Caco-2 (cell line): Measurements from ENCODE around the gene ADM5. TPM values are rescaled to one million over a fixed set of nuclear protein-coding genes. Genes with fewer than 3 reads are reported as not detected.

Experiments used
- BruUV-seq: library from RNA; stranded (reverse); fragments of 400-500 nt; replicated peaks from 2 replicates; lab custom pipeline; 2021; lab: Mats Ljungman, UMichigan
- CTCF ChIA-PET: fragments of 300-600 bp; sonication (Branson Sonifier 250); formaldehyde crosslinking; loops from one replicate; lab custom pipeline; 2022; ENCODE audit warnings: antibody characterized with exemption; lab: Charles Lee
- POLR2A ChIA-PET: fragments of 300-600 bp; sonication (Branson Sonifier 250); formaldehyde crosslinking; loops from one replicate; lab custom pipeline; 2022; ENCODE audit warnings: antibody characterized with exemption; lab: Charles Lee
- DNase-seq, 2 experiments: peaks; one replicate each; pipeline versions ENCODE4 v3.0.0 to v3.0.0-alpha.2; 2020 to 2022
- H3K27me3 ChIP-seq: replicated peaks from 2 replicates; pipeline ENCODE4 v1.6.0; 2011; ENCODE audit warnings: low read length; ENCODE audit not compliant: control insufficient read depth, insufficient read depth
- H3K36me3 ChIP-seq: 2 replicates; pipeline ENCODE4 v1.5.1; 2011; ENCODE audit warnings: low read length; ENCODE audit not compliant: control insufficient read depth, insufficient read depth
- H3K4me1 ChIP-seq: fragments of 250-450 bp; sonication (Bioruptor Pico); 2 replicates; pipeline ENCODE4 v1.5.1; 2020; ENCODE audit warnings: mild to moderate bottlenecking
- H3K4me3 ChIP-seq: 2 replicates; pipeline ENCODE4 v1.5.1; 2011; ENCODE audit warnings: low read depth, mild to moderate bottlenecking, control low read depth, low read length
- H3K9me3 ChIP-seq: fragments of 250-450 bp; sonication (Bioruptor Pico); 2 replicates; pipeline ENCODE4 v1.5.1; 2020; ENCODE audit warnings: mild to moderate bottlenecking, moderate library complexity
- H3K27ac Mint-ChIP-seq: one replicate; pipeline ENCODE4 v1.8.0; 2022; ENCODE audit warnings: mixed read lengths; ENCODE audit not compliant: unreplicated experiment
- H3K27me3 Mint-ChIP-seq: one replicate; pipeline ENCODE4 v1.8.0; 2022; ENCODE audit warnings: mixed read lengths; ENCODE audit not compliant: insufficient read depth, unreplicated experiment
- H3K36me3 Mint-ChIP-seq: one replicate; pipeline ENCODE4 v1.8.0; 2022; ENCODE audit warnings: mild to moderate bottlenecking, mixed read lengths; ENCODE audit not compliant: insufficient read depth, unreplicated experiment
- H3K4me1 Mint-ChIP-seq: one replicate; pipeline ENCODE4 v1.8.0; 2022; ENCODE audit warnings: low read depth, mixed read lengths; ENCODE audit not compliant: unreplicated experiment
- H3K4me3 Mint-ChIP-seq: one replicate; pipeline ENCODE4 v1.8.0; 2022; ENCODE audit warnings: mild to moderate bottlenecking, moderate library complexity, mixed read lengths; ENCODE audit not compliant: unreplicated experiment
- H3K9me3 Mint-ChIP-seq: one replicate; pipeline ENCODE4 v1.8.0; 2022; ENCODE audit warnings: mixed read lengths; ENCODE audit not compliant: unreplicated experiment
- intact Hi-C: fragments of 100-400 bp; cut with micrococcal nuclease; formaldehyde crosslinking; loops from one replicate; pipeline ENCODE4 v1.10.0; 2022; ENCODE audit not compliant: unreplicated experiment
- total RNA-seq: library from RNA; stranded (reverse); gene quantifications from 2 replicates; pipeline ENCODE4 v1.2.3, GENCODE V29; 2022
- TF ChIP-seq, protein P1 (sequence below), 2 experiments: fragments of 200-600 bp in 1 of 2; IDR thresholded peaks; 1 replicate in 1 of 2; 2 replicates in 1 of 2; pipeline versions ENCODE4 v1.5.1 to v1.8.0; 2011 to 2022; ENCODE audit warnings: antibody characterized with exemption in 1 of 2, control low read depth in 1 of 2, inconsistent platforms in 1 of 2, low read depth in 1 of 2, low read length in 1 of 2, mild to moderate bottlenecking in 1 of 2, moderate library complexity in 1 of 2; ENCODE audit not compliant: insufficient read depth in 1 of 2, severe bottlenecking in 1 of 2, unreplicated experiment in 1 of 2

Gene ADM5
- total RNA-seq, 1 experiment from 2014 or later: 8.5 TPM

DNA sequence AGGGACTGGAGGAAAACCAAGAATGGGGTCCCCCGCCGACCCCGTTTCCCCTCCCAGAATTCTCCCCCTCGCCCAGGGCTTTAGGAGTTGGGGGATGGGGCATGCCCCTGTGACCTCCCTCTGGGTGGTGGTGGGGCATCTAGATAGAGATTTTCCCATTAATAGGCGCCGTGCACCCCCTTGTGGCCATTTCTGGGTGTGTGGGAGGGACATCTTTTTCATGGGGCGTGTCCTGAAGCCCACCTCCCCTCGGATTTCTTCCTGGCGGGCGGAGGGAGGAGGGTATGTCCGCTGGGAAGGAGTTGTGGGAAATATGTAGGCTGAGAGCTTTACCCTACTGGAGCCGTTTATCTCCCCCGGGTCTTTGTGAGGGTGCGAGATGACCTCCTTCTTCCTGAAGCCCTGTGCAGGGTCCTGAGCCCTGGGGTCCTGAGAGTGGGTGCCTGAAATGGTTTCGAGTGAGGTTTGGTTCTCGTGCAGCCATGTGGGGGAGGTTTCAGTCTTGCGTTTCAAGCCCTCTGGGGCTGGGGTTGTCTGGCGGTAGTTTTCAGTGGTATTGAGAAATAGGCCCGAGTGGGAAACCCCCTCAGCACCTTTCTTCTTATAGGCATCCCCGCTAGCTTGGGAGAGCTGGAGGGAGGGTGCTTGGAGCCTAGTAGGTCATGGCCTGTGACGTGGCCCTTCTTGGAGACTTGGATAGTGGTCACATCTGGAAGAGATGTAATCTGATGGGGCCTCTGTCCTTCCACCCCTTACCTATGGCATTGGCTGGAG, 11.3 kb upstream of the ADM5 start:
- peak; percentile 86 to 89 for DNase-seq
- CTCF ChIA-PET: interaction anchor here (0.7 to 1.9 kb wide), 4 partner anchors 35 to 202 kb away, joined by 3 to 8 read pairs (median 4); partner anchors contain the start of gene AP2A1
- POLR2A ChIA-PET: interaction anchor here (0.5 to 2.3 kb wide), 4 partner anchors 13 to 88 kb away, joined by 4 to 15 read pairs (median 5); partner anchors contain the start of genes BCL2L12, IRF3 and RRAS
- H3K4me1 ChIP-seq: peaks cover 15% of the 10 kb centered on the region
- no peaks in the 10 kb centered on the region for H3K9me3 Mint-ChIP-seq
- peak overlapping the region; percentile 99 for H3K27ac Mint-ChIP-seq
- H3K4me1 Mint-ChIP-seq: peaks cover 9% of the 10 kb centered on the region
- peak overlapping the region; percentile 78 for H3K4me3 Mint-ChIP-seq
- TF ChIP-seq, protein P1, sequence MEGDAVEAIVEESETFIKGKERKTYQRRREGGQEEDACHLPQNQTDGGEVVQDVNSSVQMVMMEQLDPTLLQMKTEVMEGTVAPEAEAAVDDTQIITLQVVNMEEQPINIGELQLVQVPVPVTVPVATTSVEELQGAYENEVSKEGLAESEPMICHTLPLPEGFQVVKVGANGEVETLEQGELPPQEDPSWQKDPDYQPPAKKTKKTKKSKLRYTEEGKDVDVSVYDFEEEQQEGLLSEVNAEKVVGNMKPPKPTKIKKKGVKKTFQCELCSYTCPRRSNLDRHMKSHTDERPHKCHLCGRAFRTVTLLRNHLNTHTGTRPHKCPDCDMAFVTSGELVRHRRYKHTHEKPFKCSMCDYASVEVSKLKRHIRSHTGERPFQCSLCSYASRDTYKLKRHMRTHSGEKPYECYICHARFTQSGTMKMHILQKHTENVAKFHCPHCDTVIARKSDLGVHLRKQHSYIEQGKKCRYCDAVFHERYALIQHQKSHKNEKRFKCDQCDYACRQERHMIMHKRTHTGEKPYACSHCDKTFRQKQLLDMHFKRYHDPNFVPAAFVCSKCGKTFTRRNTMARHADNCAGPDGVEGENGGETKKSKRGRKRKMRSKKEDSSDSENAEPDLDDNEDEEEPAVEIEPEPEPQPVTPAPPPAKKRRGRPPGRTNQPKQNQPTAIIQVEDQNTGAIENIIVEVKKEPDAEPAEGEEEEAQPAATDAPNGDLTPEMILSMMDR (IDR thresholded peaks at IDR 0.05; ENCODE audit: insufficient read depth in 1 of 2, low read depth in 1 of 2, low read length in 1 of 2, severe bottlenecking in 1 of 2, unreplicated experiment in 1 of 2): peak; percentile 77 to 82
- H3K9me3 ChIP-seq: no peaks in the 10 kb centered on the region
- H3K27me3 ChIP-seq: no peaks in the 10 kb centered on the region
- intact Hi-C loops: loop anchor here (2.0 to 5.0 kb wide), 3 partner anchors 65 to 189 kb away; partner anchors contain the start of genes AP2A1 and PNKP
- peaks cover 2% of the 10 kb centered on the region; the same call in 1 of the 2 replicates for H3K36me3 ChIP-seq
- BruUV-seq: TSS peak; percentile 45
- H3K36me3 Mint-ChIP-seq: peaks cover 67% of the 10 kb centered on the region
- no peaks in the 10 kb centered on the region for H3K27me3 Mint-ChIP-seq
- H3K4me3 ChIP-seq: peak overlapping the region; percentile 100

DNA sequence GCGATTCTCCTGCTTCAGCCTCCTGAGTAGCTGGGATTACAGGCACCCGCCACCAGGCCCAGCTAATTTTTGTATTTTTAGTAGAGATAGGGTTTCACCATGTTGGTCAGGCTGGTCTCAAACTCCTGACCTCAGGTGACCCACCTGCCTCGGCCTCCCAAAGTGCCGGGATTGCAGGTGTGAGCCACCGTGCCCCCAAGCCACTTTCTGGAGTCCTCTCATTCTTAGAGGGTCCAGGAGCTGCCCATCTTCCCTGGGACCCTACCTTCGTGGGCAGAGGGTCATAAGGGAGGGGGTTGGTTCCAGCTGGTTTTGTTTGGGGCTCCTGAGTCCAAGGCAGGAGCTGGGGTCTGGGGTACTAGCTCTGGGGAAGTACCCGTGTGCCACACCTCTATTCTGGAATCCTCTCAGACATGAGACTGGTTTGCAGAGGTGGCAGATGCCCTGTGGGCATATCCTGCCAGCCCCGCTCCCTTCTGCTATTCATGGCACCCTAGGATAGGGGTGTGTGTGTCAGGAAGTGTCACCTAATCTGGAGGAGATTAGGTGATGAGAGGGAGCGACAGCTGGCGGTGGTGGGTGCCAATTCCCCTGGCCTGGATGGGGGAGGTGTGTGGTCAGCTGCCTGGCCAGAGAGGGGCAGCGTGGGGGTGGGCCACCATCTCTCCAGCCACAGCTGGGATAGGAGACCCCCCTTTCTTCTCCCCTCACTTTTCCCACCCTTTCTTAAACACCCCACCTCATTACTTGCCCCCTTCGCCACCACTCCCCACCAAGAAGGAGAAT, 10.2 kb upstream of the ADM5 start:
- Mint-ChIP-seq H3K4me1 (peaks cover 9% of the 10 kb centered on the region), H3K36me3 (peaks cover 75% of the 10 kb centered on the region), H3K27ac (peak overlapping the region; percentile 52), H3K4me3 (peak overlapping the region; percentile 78), H3K27me3 (no peaks in the 10 kb centered on the region), H3K9me3 (no peaks in the 10 kb centered on the region)
- intact Hi-C loops: loop anchor here (2.0 to 5.0 kb wide), 3 partner anchors 66 to 188 kb away; partner anchors contain the start of genes AP2A1 and PNKP
- DNase-seq: no peak
- no peaks in the 10 kb centered on the region for H3K27me3 ChIP-seq
- H3K9me3 ChIP-seq: no peaks in the 10 kb centered on the region
- H3K4me1 ChIP-seq: peaks cover 15% of the 10 kb centered on the region
- CTCF ChIA-PET: interaction anchor here (0.6 to 1.3 kb wide), 5 partner anchors 34 to 115 kb away, joined by 3 to 4 read pairs (median 3); partner anchors contain the start of gene RRAS
- H3K36me3 ChIP-seq: peaks cover 2% of the 10 kb centered on the region; the same call in 1 of the 2 replicates
- no TSS peak for BruUV-seq
- POLR2A ChIA-PET: interaction anchor here (0.5 to 1.4 kb wide), 3 partner anchors 17 to 136 kb away, joined by 4 to 13 read pairs (median 5); partner anchors contain the start of gene RRAS
- TF ChIP-seq, protein P1 (IDR thresholded peaks at IDR 0.05; ENCODE audit: insufficient read depth in 1 of 2, low read depth in 1 of 2, low read length in 1 of 2, severe bottlenecking in 1 of 2, unreplicated experiment in 1 of 2): no peak
- no peak overlapping the region for H3K4me3 ChIP-seq
